Tibial artery (tissue), 4 donors: ENCODE measurements around the gene CEP85.
"Not testable (repeated sequence)": the region's sequence is repeated elsewhere in the genome, so short reads cannot be mapped to it uniquely, and the experiment has no call there.

ENCODE experiments used
- DNase-seq, 2 donors: peaks; one replicate each; pipeline ENCODE4 v3.0.0-alpha.2; 2019
- H3K27ac ChIP-seq, 2 donors: fragments of 200-600 bp; sonication (generic) in 1 of 2; 1 replicate in 1 of 2; 2 replicates in 1 of 2; pipeline ENCODE4 v1.5.1; 2018 to 2019; ENCODE audit warnings: mild to moderate bottlenecking in 1 of 2
- H3K27me3 ChIP-seq, 2 donors: fragments of 200-600 bp; sonication (generic) in 1 of 2; one replicate each; pipeline versions ENCODE4 v1.5.1 to v1.6.0; 2016 to 2019
- H3K36me3 ChIP-seq, 3 donors: fragments of 200-600 bp; sonication (generic) in 2 of 3; one replicate each; pipeline ENCODE4 v1.5.1; 2016 to 2019; ENCODE audit warnings: mild to moderate bottlenecking in 2 of 3
- H3K4me1 ChIP-seq, 4 donors: fragments of 200-600 bp; sonication (generic) in 2 of 4; 1 replicate in 3 of 4; 2 replicates in 1 of 4; pipeline ENCODE4 v1.5.1; 2016 to 2019
- H3K4me3 ChIP-seq, 2 donors: fragments of 200-600 bp; sonication (generic) in 1 of 2; 1 replicate in 1 of 2; 2 replicates in 1 of 2; pipeline ENCODE4 v1.5.1; 2018 to 2019; ENCODE audit warnings: mild to moderate bottlenecking in 2 of 2
- H3K9me3 ChIP-seq, 3 donors: fragments of 200-600 bp; sonication (generic) in 1 of 3; one replicate each; pipeline ENCODE4 v1.5.1; 2016 to 2019
- intact Hi-C: fragments of 100-400 bp; cut with DNase I; formaldehyde crosslinking; loops from one replicate; pipeline ENCODE4 v1.15.0; 2023; ENCODE audit warnings: low total_unique reads
- TF ChIP-seq, protein P1 (sequence below), 2 experiments: fragments of 200-600 bp in 1 of 2; fragments of 450-650 bp in 1 of 2; IDR thresholded peaks; one replicate each; pipeline ENCODE4 v1.5.1; 2017 to 2019; ENCODE audit warnings: antibody characterized with exemption in 2 of 2, mild to moderate bottlenecking in 1 of 2, moderate library complexity in 1 of 2

Gene CEP85

GRCh38 chr1:26289158-26290059 lies 55.4 kb downstream of the CEP85 start:
- H3K27ac ChIP-seq, result no peak overlapping the region
- no peaks in the 10 kb centered on the region for H3K9me3 ChIP-seq
- intact Hi-C loops, result no loop called here
- H3K36me3 ChIP-seq, result no peaks in the 10 kb centered on the region
- TF ChIP-seq, protein P1, sequence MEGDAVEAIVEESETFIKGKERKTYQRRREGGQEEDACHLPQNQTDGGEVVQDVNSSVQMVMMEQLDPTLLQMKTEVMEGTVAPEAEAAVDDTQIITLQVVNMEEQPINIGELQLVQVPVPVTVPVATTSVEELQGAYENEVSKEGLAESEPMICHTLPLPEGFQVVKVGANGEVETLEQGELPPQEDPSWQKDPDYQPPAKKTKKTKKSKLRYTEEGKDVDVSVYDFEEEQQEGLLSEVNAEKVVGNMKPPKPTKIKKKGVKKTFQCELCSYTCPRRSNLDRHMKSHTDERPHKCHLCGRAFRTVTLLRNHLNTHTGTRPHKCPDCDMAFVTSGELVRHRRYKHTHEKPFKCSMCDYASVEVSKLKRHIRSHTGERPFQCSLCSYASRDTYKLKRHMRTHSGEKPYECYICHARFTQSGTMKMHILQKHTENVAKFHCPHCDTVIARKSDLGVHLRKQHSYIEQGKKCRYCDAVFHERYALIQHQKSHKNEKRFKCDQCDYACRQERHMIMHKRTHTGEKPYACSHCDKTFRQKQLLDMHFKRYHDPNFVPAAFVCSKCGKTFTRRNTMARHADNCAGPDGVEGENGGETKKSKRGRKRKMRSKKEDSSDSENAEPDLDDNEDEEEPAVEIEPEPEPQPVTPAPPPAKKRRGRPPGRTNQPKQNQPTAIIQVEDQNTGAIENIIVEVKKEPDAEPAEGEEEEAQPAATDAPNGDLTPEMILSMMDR (IDR thresholded peaks at IDR 0.05), result no peak
- no peak overlapping the region for H3K4me3 ChIP-seq
- no peak for DNase-seq
- peaks cover 0 to 14% (median 10%) of the 10 kb centered on the region in 4 donors for H3K4me1 ChIP-seq
- no peaks in the 10 kb centered on the region for H3K27me3 ChIP-seq

GRCh38 chr1:26290122-26290881 lies 56.3 kb downstream of the CEP85 start:
- Histone ChIP-seq H3K27me3 (no peaks in the 10 kb centered on the region), H3K4me3 (no peak overlapping the region), H3K36me3 (no peaks in the 10 kb centered on the region), H3K27ac (no peak overlapping the region), H3K4me1 (peaks cover 0 to 9% (median 2%) of the 10 kb centered on the region in 4 donors), H3K9me3 (no peaks in the 10 kb centered on the region)
- no peak for DNase-seq
- TF ChIP-seq, protein P1 (IDR thresholded peaks at IDR 0.05), result no peak
- intact Hi-C loops, result no loop called here

GRCh38 chr1:26290882-26291261 lies 56.9 kb downstream of the CEP85 start:
- no peak for DNase-seq
- Histone ChIP-seq H3K9me3 (no peaks in the 10 kb centered on the region), H3K27me3 (no peaks in the 10 kb centered on the region), H3K27ac (no peak overlapping the region), H3K4me3 (no peak overlapping the region), H3K4me1 (peaks cover 0 to 9% (median 0%) of the 10 kb centered on the region in 4 donors), H3K36me3 (peaks cover 0 to 6% (median 0%) of the 10 kb centered on the region in 3 donors)
- TF ChIP-seq, protein P1 (IDR thresholded peaks at IDR 0.05), result no peak
- intact Hi-C loops, result no loop called here

- intact Hi-C loops, result no loop called here
- no peak overlapping the region for H3K27ac ChIP-seq
- no peaks in the 10 kb centered on the region for H3K9me3 ChIP-seq
- H3K4me3 ChIP-seq, result no peak overlapping the region
- DNase-seq, result no peak
- no peaks in the 10 kb centered on the region for H3K27me3 ChIP-seq
- TF ChIP-seq, protein P1 (IDR thresholded peaks at IDR 0.05), result no peak
- peaks cover 0 to 11% (median 0%) of the 10 kb centered on the region in 3 donors for H3K36me3 ChIP-seq
- peaks cover 0 to 9% (median 0%) of the 10 kb centered on the region in 4 donors for H3K4me1 ChIP-seq
Observed at GRCh38 chr1:26291433-26291832, 57.4 kb downstream of the CEP85 start.

DNA sequence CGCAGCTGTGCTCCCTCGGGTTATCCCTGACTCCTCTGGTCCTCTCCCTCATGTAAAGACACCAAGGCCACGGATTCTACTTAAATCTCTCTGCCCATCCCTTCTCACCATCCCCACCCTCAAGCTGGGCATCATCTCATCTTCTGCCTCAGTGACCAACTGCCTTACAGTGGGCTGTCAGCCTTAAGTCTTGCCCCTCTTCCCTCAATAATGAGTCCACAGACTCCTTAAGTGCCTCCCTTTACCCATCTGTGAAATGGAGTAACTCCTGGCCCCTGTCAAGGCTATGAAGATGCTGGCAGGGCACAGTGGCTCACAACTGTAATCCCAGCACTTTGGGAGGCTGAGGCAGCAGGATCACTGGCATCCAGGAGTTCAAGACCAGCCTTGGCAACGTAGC lies 57.9 kb downstream of the CEP85 start:
- no peak for DNase-seq
- peaks cover 0 to 8% (median 0%) of the 10 kb centered on the region in 4 donors for H3K4me1 ChIP-seq
- no peak overlapping the region for H3K4me3 ChIP-seq
- peaks cover 0 to 16% (median 0%) of the 10 kb centered on the region in 3 donors for H3K36me3 ChIP-seq
- intact Hi-C loops, result no loop called here
- no peak overlapping the region for H3K27ac ChIP-seq
- no peaks in the 10 kb centered on the region for H3K27me3 ChIP-seq
- TF ChIP-seq, protein P1 (IDR thresholded peaks at IDR 0.05), result no peak
- H3K9me3 ChIP-seq, result no peaks in the 10 kb centered on the region

DNA sequence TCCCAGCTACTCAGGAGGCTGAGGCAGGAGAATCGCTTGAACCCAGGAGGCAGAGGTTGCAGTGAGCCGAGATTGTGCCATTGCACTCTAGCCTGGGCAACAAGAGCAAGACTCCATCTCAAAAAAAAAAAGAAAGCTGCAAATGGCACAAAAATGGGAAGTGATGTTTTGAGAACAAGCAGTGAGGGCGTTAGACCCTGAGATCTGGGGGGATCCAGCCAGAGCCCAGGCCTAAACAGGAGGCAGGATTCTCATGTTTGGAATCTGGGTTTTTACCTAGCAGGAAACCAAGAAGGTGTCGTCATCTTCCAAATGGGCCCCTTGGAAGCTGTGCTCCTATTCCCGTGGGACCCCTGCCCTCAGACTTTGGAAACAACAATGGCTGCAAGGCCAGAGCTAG lies 58.7 kb downstream of the CEP85 start:
- H3K4me3 ChIP-seq, H3K4me1 ChIP-seq, H3K9me3 ChIP-seq, DNase-seq, H3K27ac ChIP-seq, intact Hi-C loops, H3K27me3 ChIP-seq: not testable (repeated sequence)
- H3K36me3 ChIP-seq, result peaks cover 0 to 19% (median 0%) of the 10 kb centered on the region in 3 donors
